IMR-90 (cell line): ENCODE results near the gene FAM174C. TPM values are rescaled to one million over a fixed set of nuclear protein-coding genes. Genes with fewer than 3 reads are reported as not detected.

Experiments
- ATAC-seq: fragments of 200-7000 bp; cut with Tn5 transposase; 2 replicates; pipeline ENCODE4 v1.9.1; 2020; ENCODE audit warnings: low read depth, mild to moderate bottlenecking, moderate library complexity
- BruUV-seq: library from RNA; stranded (reverse); fragments of 400-500 nt; replicated peaks from 2 replicates; lab custom pipeline; 2021; lab: Mats Ljungman, UMichigan
- CTCF ChIA-PET: fragments of 300-600 bp; formaldehyde crosslinking; extraction: SDS; loops from one replicate; lab custom pipeline; 2021; ENCODE audit warnings: antibody characterized with exemption; lab: Yijun Ruan, JAX
- POLR2A ChIA-PET: fragments of 300-600 bp; sonication (Branson Sonifier 250); formaldehyde crosslinking; loops from one replicate; lab custom pipeline; 2022; ENCODE audit warnings: antibody characterized with exemption; ENCODE audit not compliant: unreplicated experiment; lab: Charles Lee
- DNase-seq: peaks from one replicate; pipeline ENCODE4 v3.0.0; 2013
- H2AFZ ChIP-seq: replicated peaks from 2 replicates; pipeline ENCODE3; 2013; ENCODE audit warnings: low read length, mild to moderate bottlenecking; ENCODE audit not compliant: poor library complexity
- H2AK5ac ChIP-seq: 2 replicates; pipeline ENCODE4 v1.6.1; 2013; ENCODE audit warnings: low read depth, low read length, inconsistent platforms
- H2AK9ac ChIP-seq: replicated peaks from 2 replicates; pipeline ENCODE3; 2013; ENCODE audit warnings: mild to moderate bottlenecking, low read depth, low read length, moderate library complexity; ENCODE audit not compliant: poor library complexity
- H2BK120ac ChIP-seq: 2 replicates; pipeline ENCODE4 v1.6.1; 2013; ENCODE audit warnings: low read depth, low read length, inconsistent platforms
- H2BK15ac ChIP-seq: 3 replicates; pipeline ENCODE4 v1.6.1; 2013; ENCODE audit warnings: low read depth, low read length, inconsistent platforms
- H2BK20ac ChIP-seq: 2 replicates; pipeline ENCODE4 v1.6.1; 2013; ENCODE audit warnings: low read depth, mild to moderate bottlenecking, inconsistent platforms, low read length, moderate library complexity
- H2BK5ac ChIP-seq: 2 replicates; pipeline ENCODE4 v1.6.1; 2013; ENCODE audit warnings: mild to moderate bottlenecking, low read depth, low read length, inconsistent platforms; ENCODE audit not compliant: poor library complexity, severe bottlenecking
- H3K14ac ChIP-seq: replicated peaks from 2 replicates; pipeline ENCODE4 v1.6.1; 2013; ENCODE audit warnings: low read depth, low read length, inconsistent platforms
- H3K18ac ChIP-seq: 2 replicates; pipeline ENCODE4 v1.6.1; 2013; ENCODE audit warnings: low read depth, low read length, control low read depth
- H3K23ac ChIP-seq: 2 replicates; pipeline ENCODE4 v1.6.1; 2013; ENCODE audit warnings: low read depth, low read length, inconsistent platforms
- H3K27ac ChIP-seq: 2 replicates; pipeline ENCODE4 v1.5.1; 2013; ENCODE audit warnings: mild to moderate bottlenecking, control low read depth, low read length; ENCODE audit not compliant: insufficient read depth
- H3K27me3 ChIP-seq: 2 replicates; pipeline ENCODE4 v1.6.1; 2013; ENCODE audit warnings: low read length; ENCODE audit not compliant: control insufficient read depth, insufficient read depth
- H3K36me3 ChIP-seq: 2 replicates; pipeline ENCODE4 v1.6.1; 2013; ENCODE audit warnings: low read length, mixed read lengths; ENCODE audit not compliant: control insufficient read depth, insufficient read depth
- H3K4ac ChIP-seq: 2 replicates; pipeline ENCODE4 v1.6.1; 2013; ENCODE audit warnings: low read depth, low read length, inconsistent platforms
- H3K4me1 ChIP-seq: 2 replicates; pipeline ENCODE4 v1.6.1; 2013; ENCODE audit warnings: low read length, mixed read lengths; ENCODE audit not compliant: control insufficient read depth, insufficient read depth
- H3K4me2 ChIP-seq: 2 replicates; pipeline ENCODE4 v1.6.1; 2013; ENCODE audit warnings: low read depth, mild to moderate bottlenecking, control low read depth, low read length, moderate library complexity
- H3K4me3 ChIP-seq: 2 replicates; pipeline ENCODE4 v1.5.1; 2013; ENCODE audit warnings: low read depth, mild to moderate bottlenecking, control low read depth, low read length, moderate library complexity; ENCODE audit not compliant: insufficient read depth
- H3K56ac ChIP-seq: 2 replicates; pipeline ENCODE4 v1.6.1; 2013; ENCODE audit warnings: low read length, inconsistent platforms; ENCODE audit not compliant: insufficient read depth; ENCODE audit errors: extremely low read depth
- H3K79me1 ChIP-seq, 2 experiments: 2 replicates each; pipeline ENCODE4 v1.6.1; 2013; ENCODE audit warnings: low read length in 2 of 2, inconsistent platforms in 1 of 2, low read depth in 1 of 2
- H3K9ac ChIP-seq: 2 replicates; pipeline ENCODE4 v1.6.1; 2013; ENCODE audit warnings: low read depth, low read length, control low read depth
- H3K9me1 ChIP-seq: 2 replicates; pipeline ENCODE4 v1.6.1; 2013; ENCODE audit warnings: low read length, inconsistent platforms; ENCODE audit not compliant: insufficient read depth
- H3K9me3 ChIP-seq: 2 replicates; pipeline ENCODE4 v1.6.1; 2013; ENCODE audit warnings: low read length; ENCODE audit not compliant: control insufficient read depth, insufficient read depth
- H4K20me1 ChIP-seq: 2 replicates; pipeline ENCODE4 v1.6.1; 2013; ENCODE audit warnings: low read length, inconsistent platforms; ENCODE audit not compliant: insufficient read depth
- H4K5ac ChIP-seq: 2 replicates; pipeline ENCODE4 v1.6.1; 2013; ENCODE audit warnings: mild to moderate bottlenecking, low read depth, low read length, control low read depth
- H4K8ac ChIP-seq, 2 experiments: 2 replicates each; pipeline ENCODE4 v1.6.1; 2013; ENCODE audit warnings: low read depth in 2 of 2, low read length in 2 of 2, control low read depth in 1 of 2, inconsistent platforms in 1 of 2
- H4K91ac ChIP-seq: 2 replicates; pipeline ENCODE4 v1.6.1; 2013; ENCODE audit warnings: low read depth, low read length, inconsistent platforms; ENCODE audit not compliant: insufficient read depth
- BHLHE40 ChIP-seq: fragments of 150-350 bp; IDR thresholded peaks from 2 replicates; pipeline ENCODE4 v1.6.1; 2016; ENCODE audit warnings: mild to moderate bottlenecking, low read depth, low read length
- CEBPB ChIP-seq: IDR thresholded peaks from 2 replicates; pipeline ENCODE4 v1.6.1; 2012; ENCODE audit warnings: low read depth, low read length, improper control_type of control experiment
- CHD1 ChIP-seq: IDR thresholded peaks from 2 replicates; pipeline ENCODE4 v1.6.1; 2012; ENCODE audit warnings: low read depth, low read length, improper control_type of control experiment
- CTCF ChIP-seq: conservative IDR thresholded peaks from 2 replicates; pipeline ENCODE4 v1.5.1; 2012; ENCODE audit warnings: mild to moderate bottlenecking, low read depth, low read length, improper control_type of control experiment
- ELK1 ChIP-seq: fragments of 150-350 bp; IDR thresholded peaks from 2 replicates; pipeline ENCODE4 v1.6.1; 2016; ENCODE audit warnings: low read depth, mild to moderate bottlenecking, low read length, moderate library complexity, borderline replicate concordance
- FOS ChIP-seq: fragments of 150-350 bp; IDR thresholded peaks from 2 replicates; pipeline ENCODE4 v1.6.1; 2016; ENCODE audit warnings: low read depth, low read length
- MAFK ChIP-seq: IDR thresholded peaks from 2 replicates; pipeline ENCODE4 v1.6.1; 2012; ENCODE audit warnings: low read depth, low read length, improper control_type of control experiment
- MAZ ChIP-seq: IDR thresholded peaks from 2 replicates; pipeline ENCODE4 v1.6.1; 2012; ENCODE audit warnings: low read depth, mild to moderate bottlenecking, low read length, improper control_type of control experiment, moderate library complexity, borderline replicate concordance
- MXI1 ChIP-seq: IDR thresholded peaks from 2 replicates; pipeline ENCODE4 v1.6.1; 2012; ENCODE audit warnings: low read depth, mild to moderate bottlenecking, low read length, moderate library complexity, borderline replicate concordance
- NFE2L2 ChIP-seq: fragments of 150-350 bp; IDR thresholded peaks from 2 replicates; pipeline ENCODE4 v1.6.1; 2016; ENCODE audit warnings: low read depth, mild to moderate bottlenecking, low read length
- POLR2A ChIP-seq: IDR thresholded peaks from 2 replicates; pipeline ENCODE4 v1.6.1; 2012; ENCODE audit warnings: mild to moderate bottlenecking, low read depth, low read length
- RAD21 ChIP-seq: IDR thresholded peaks from 2 replicates; pipeline ENCODE4 v1.6.1; 2012; ENCODE audit warnings: low read length, improper control_type of control experiment
- RCOR1 ChIP-seq: IDR thresholded peaks from 2 replicates; pipeline ENCODE4 v1.6.1; 2012; ENCODE audit warnings: mild to moderate bottlenecking, low read length, improper control_type of control experiment; ENCODE audit not compliant: insufficient replicate concordance
- RFX5 ChIP-seq: IDR thresholded peaks from 2 replicates; pipeline ENCODE4 v1.8.0; 2012; ENCODE audit warnings: low read depth, mild to moderate bottlenecking, low read length, moderate library complexity
- SMC3 ChIP-seq: fragments of 150-350 bp; IDR thresholded peaks from 2 replicates; pipeline ENCODE4 v1.6.1; 2016; ENCODE audit warnings: low read depth, mild to moderate bottlenecking, antibody characterized with exemption, low read length, moderate library complexity
- WGBS, 2 experiments: methylation state at CpG; one replicate each; pipeline versions ENCODE4 v1.1.5 to v1.1.7; 2013; ENCODE audit warnings: missing lambda C conversion rate in 2 of 2; ENCODE audit not compliant: insufficient read length in 1 of 2; ENCODE audit errors: extremely low coverage in 2 of 2; 5-methylcytosine and 5-hydroxymethylcytosine counted together
- dilution Hi-C: fragments of 300-500 bp; cut with HindIII; formaldehyde crosslinking; loops from one replicate; pipeline ENCODE4 v1.14.3; 2018; ENCODE audit warnings: low sequenced_read_pairs; ENCODE audit not compliant: unreplicated experiment
- in situ Hi-C: fragments of 300-500 bp; cut with MboI; formaldehyde crosslinking; loops from 3 replicates; pipeline ENCODE4 v1.14.3; 2019; ENCODE audit warnings: low sequenced_read_pairs, inconsistent platforms, mixed read lengths
- intact Hi-C: fragments of 100-400 bp; cut with micrococcal nuclease; formaldehyde crosslinking; loops from 2 replicates; pipeline ENCODE4 v1.10.0; 2022
- polyA plus RNA-seq, 3 experiments: library from polyadenylated mRNA; depleted of rRNA; stranded (reverse); fragments of >200 nt; gene quantifications; 2 replicates each; pipeline ENCODE4 v1.2.3, GENCODE V29; 2012; ENCODE audit warnings: low replicate concordance in 1 of 3
- total RNA-seq: library from RNA; depleted of rRNA; stranded (reverse); fragments of >200 nt; gene quantifications from 2 replicates; pipeline ENCODE4 v1.2.3, GENCODE V29; 2012

FAM174C gene
- total and polyA plus RNA-seq, 2 of the 4 experiments (the other 2 are of a cell fraction), result 7.5 to 61.8 TPM

GRCh38 chr19:1304197-1304924 lies 29.0 kb downstream of the FAM174C start:
- 82% methylated on average over 13 of the region's 28 CpGs; no CpG with 5 or more reads in 1 of the 2 experiments for WGBS, 2 experiments
- Histone ChIP-seq H3K4ac (no peak overlapping the region), H3K18ac (no peak overlapping the region), H3K27me3 (peaks cover 2% of the 10 kb centered on the region; the same call in 1 of the 2 replicates), H2AK9ac (no peak overlapping the region), H3K4me3 (no peak overlapping the region), H3K9me1 (no peaks in the 10 kb centered on the region), H2AK5ac (no peak overlapping the region), H4K5ac (no peak overlapping the region), H4K8ac (no peak overlapping the region), H3K56ac (no peak overlapping the region), H3K14ac (no peak overlapping the region), H3K4me2 (no peak overlapping the region), H3K23ac (no peak overlapping the region), H4K20me1 (no peaks in the 10 kb centered on the region), H2BK5ac (no peak overlapping the region), H3K36me3 (no peaks in the 10 kb centered on the region), H2AFZ (no peak overlapping the region), H3K4me1 (no peaks in the 10 kb centered on the region), H3K27ac (no peak overlapping the region), H3K79me1 (no peaks in the 10 kb centered on the region), H2BK120ac (no peak overlapping the region), H3K9me3 (no peaks in the 10 kb centered on the region), H4K91ac (no peak overlapping the region), H2BK20ac (no peak overlapping the region), H3K9ac (no peak overlapping the region), H2BK15ac (no peak overlapping the region)
- ChIA-PET POLR2A (interaction anchor here (0.6 kb wide), 1 partner anchor 355 kb away, joined by 28 read pairs; no protein-coding TSS in a partner anchor), CTCF (no interaction called here)
- in situ Hi-C loops (no loop called here), intact Hi-C loops (no loop called here), dilution Hi-C loops (no loop called here)
- no peak for ATAC-seq
- TF ChIP-seq RCOR1, result no peak
- no peak for TF ChIP-seq ELK1
- TF ChIP-seq RAD21, result no peak
- TF ChIP-seq FOS, result no peak
- no peak for TF ChIP-seq RFX5
- TF ChIP-seq MXI1, result no peak
- TF ChIP-seq POLR2A, result no peak
- no peak for TF ChIP-seq MAFK
- TF ChIP-seq BHLHE40, result no peak
- TF ChIP-seq SMC3, result no peak
- TF ChIP-seq CTCF, result no peak
- no peak for TF ChIP-seq CEBPB
- TF ChIP-seq MAZ, result no peak
- TF ChIP-seq NFE2L2, result no peak
- no peak for TF ChIP-seq CHD1
- no peak for DNase-seq
- BruUV-seq, result no TSS peak
